Kidney epithelial cell (primary cell): ENCODE results near the gene TEAD4. TPM values are rescaled to one million over a fixed set of nuclear protein-coding genes. Genes with fewer than 3 reads are reported as not detected.

ENCODE experiments used
- DNase-seq: peaks from one replicate; pipeline ENCODE4 v3.0.0-alpha.2; 2010; ENCODE audit warnings: low read depth
- H3K27me3 ChIP-seq: 2 replicates; pipeline ENCODE4 v1.6.0; 2011; ENCODE audit warnings: low read length; ENCODE audit not compliant: control insufficient read depth, insufficient read depth
- H3K36me3 ChIP-seq: 2 replicates; pipeline ENCODE4 v1.5.1; 2011; ENCODE audit warnings: low read length; ENCODE audit not compliant: control insufficient read depth, insufficient read depth
- H3K4me3 ChIP-seq: 2 replicates; pipeline ENCODE4 v1.5.1; 2011; ENCODE audit warnings: low read depth, mild to moderate bottlenecking, control low read depth, low read length
- CTCF ChIP-seq: IDR thresholded peaks from 2 replicates; pipeline ENCODE4 v1.5.1; 2011; ENCODE audit warnings: mild to moderate bottlenecking, moderate library complexity, low read length, control low read depth, inconsistent platforms; ENCODE audit not compliant: insufficient read depth, poor library complexity, severe bottlenecking
- total RNA-seq: library from RNA; depleted of rRNA; stranded (reverse); fragments of >200 nt; gene quantifications from 2 replicates; pipeline ENCODE4 v1.2.3, GENCODE V29; 2015

Gene TEAD4
- total RNA-seq, 1 donor from 2014 or later: 38.6 TPM

GRCh38 chr12:3040026-3040656 lies 80.9 kb downstream of the TEAD4 start:
- Histone ChIP-seq H3K27me3 (no peaks in the 10 kb centered on the region), H3K4me3 (no peak overlapping the region), H3K36me3 (peaks cover 4% of the 10 kb centered on the region)
- no peak for TF ChIP-seq CTCF
- DNase-seq: no peak

- H3K4me3 ChIP-seq: no peak overlapping the region
- TF ChIP-seq CTCF: no peak
- peaks cover 4% of the 10 kb centered on the region for H3K36me3 ChIP-seq
- H3K27me3 ChIP-seq: no peaks in the 10 kb centered on the region
- DNase-seq: no peak
These were observed 81.7 kb downstream of the TEAD4 start for GRCh38 chr12:3040663-3041544.

GRCh38 chr12:3041558-3042164 lies 82.5 kb downstream of the TEAD4 start:
- DNase-seq: peak; percentile 32
- peaks cover 3% of the 10 kb centered on the region for H3K36me3 ChIP-seq

GRCh38 chr12:3042394-3042793 lies 83.2 kb downstream of the TEAD4 start:
- H3K36me3 ChIP-seq: peaks cover 3% of the 10 kb centered on the region
- no peak overlapping the region for H3K4me3 ChIP-seq
- no peak for TF ChIP-seq CTCF
- DNase-seq: no peak
- H3K27me3 ChIP-seq: no peaks in the 10 kb centered on the region

More at GRCh38 chr12:3041558-3042164, 82.5 kb downstream of the TEAD4 start:
- no peak overlapping the region for H3K4me3 ChIP-seq
- H3K27me3 ChIP-seq: no peaks in the 10 kb centered on the region
- TF ChIP-seq CTCF: peak; percentile 73

- Histone ChIP-seq H3K4me3 (no peak overlapping the region), H3K36me3 (peaks cover 3% of the 10 kb centered on the region), H3K27me3 (no peaks in the 10 kb centered on the region)
- no peak for DNase-seq
- TF ChIP-seq CTCF: no peak
These were observed 83.6 kb downstream of the TEAD4 start for GRCh38 chr12:3042826-3043225.
